Chondrocyte (in vitro differentiated cells): ENCODE results near the gene FAS. TPM values are rescaled to one million over a fixed set of nuclear protein-coding genes. Genes with fewer than 3 reads are reported as not detected.

ENCODE experiments used
- DNase-seq: peaks from one replicate; pipeline ENCODE4 v3.0.0; 2021; ENCODE audit warnings: mixed read lengths, low spot score
- H3K27ac Mint-ChIP-seq: one replicate; pipeline ENCODE4 v1.8.0; 2021; ENCODE audit warnings: mild to moderate bottlenecking, moderate library complexity, mixed read lengths; ENCODE audit not compliant: unreplicated experiment
- H3K27me3 Mint-ChIP-seq: 2 replicates; pipeline ENCODE4 v1.8.0; 2021; ENCODE audit warnings: low read depth, mixed read lengths
- H3K36me3 Mint-ChIP-seq: 2 replicates; pipeline ENCODE4 v1.8.0; 2021; ENCODE audit warnings: low read depth, mixed read lengths
- H3K4me1 Mint-ChIP-seq: 2 replicates; pipeline ENCODE4 v1.8.0; 2021; ENCODE audit warnings: low read depth, mild to moderate bottlenecking, mixed read lengths
- H3K4me3 Mint-ChIP-seq: one replicate; pipeline ENCODE4 v1.8.0; 2021; ENCODE audit warnings: mild to moderate bottlenecking, moderate library complexity, mixed read lengths; ENCODE audit not compliant: unreplicated experiment
- H3K9me3 Mint-ChIP-seq: 2 replicates; pipeline ENCODE4 v1.8.0; 2021; ENCODE audit warnings: low read depth, mixed read lengths
- microRNA-seq: library from miRNA; unstranded; fragments of <30 nt; microRNA quantifications from one replicate; pipeline ENCODE4 v1.2.0, GENCODE V29; 2020; ENCODE audit warnings: borderline number of aligned reads
- total RNA-seq: library from RNA; stranded (reverse); gene quantifications from 3 replicates; pipeline ENCODE4 v1.2.1, GENCODE V29; 2021
- TF ChIP-seq, protein P1 (sequence below): fragments of 200-600 bp; sonication (generic); IDR thresholded peaks from 2 replicates; pipeline ENCODE4 v1.5.0; 2021; ENCODE audit warnings: antibody characterized with exemption, mild to moderate bottlenecking, moderate library complexity

The FAS gene
- total RNA-seq, 1 donor from 2014 or later, result 11.5 TPM

DNA sequence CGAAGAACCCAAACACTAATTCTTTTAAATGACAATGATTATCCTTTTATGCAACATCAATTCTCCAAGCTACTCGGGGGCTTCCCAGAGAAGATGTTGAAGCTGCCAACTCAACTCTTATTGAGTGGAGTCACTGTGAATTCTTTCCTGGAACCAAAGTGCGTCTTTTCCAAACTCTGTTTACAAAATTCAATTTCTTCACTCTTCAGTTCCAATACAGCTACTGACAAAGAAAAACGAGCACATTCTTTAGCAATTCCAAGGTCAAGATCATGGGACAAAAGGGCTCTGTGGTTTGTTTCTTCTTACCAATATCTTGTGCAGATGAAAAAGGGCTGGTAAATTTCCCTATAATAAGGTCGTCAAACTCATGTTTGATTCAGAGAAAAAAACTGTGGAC, 74.2 kb downstream of the FAS start:
- no peaks in the 10 kb centered on the region for H3K36me3 Mint-ChIP-seq
- TF ChIP-seq, protein P1, sequence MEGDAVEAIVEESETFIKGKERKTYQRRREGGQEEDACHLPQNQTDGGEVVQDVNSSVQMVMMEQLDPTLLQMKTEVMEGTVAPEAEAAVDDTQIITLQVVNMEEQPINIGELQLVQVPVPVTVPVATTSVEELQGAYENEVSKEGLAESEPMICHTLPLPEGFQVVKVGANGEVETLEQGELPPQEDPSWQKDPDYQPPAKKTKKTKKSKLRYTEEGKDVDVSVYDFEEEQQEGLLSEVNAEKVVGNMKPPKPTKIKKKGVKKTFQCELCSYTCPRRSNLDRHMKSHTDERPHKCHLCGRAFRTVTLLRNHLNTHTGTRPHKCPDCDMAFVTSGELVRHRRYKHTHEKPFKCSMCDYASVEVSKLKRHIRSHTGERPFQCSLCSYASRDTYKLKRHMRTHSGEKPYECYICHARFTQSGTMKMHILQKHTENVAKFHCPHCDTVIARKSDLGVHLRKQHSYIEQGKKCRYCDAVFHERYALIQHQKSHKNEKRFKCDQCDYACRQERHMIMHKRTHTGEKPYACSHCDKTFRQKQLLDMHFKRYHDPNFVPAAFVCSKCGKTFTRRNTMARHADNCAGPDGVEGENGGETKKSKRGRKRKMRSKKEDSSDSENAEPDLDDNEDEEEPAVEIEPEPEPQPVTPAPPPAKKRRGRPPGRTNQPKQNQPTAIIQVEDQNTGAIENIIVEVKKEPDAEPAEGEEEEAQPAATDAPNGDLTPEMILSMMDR, result no peak
- H3K27ac Mint-ChIP-seq, result no peak overlapping the region
- H3K27me3 Mint-ChIP-seq, result peaks cover 35% of the 10 kb centered on the region
- DNase-seq, result no peak
- H3K4me1 Mint-ChIP-seq, result peaks cover 5% of the 10 kb centered on the region
- H3K9me3 Mint-ChIP-seq, result no peaks in the 10 kb centered on the region
- no peak overlapping the region for H3K4me3 Mint-ChIP-seq

Small RNA genes within 50 kb of the gene (microRNA-seq; reads per million reads assigned to microRNA genes)
- gene MIR4679-1 (not detected), gene MIR4679-2 (not detected)

Other genes with a start within 250 kb of the FAS start
- not detected in 3 replicates for gene LIPN, start 230.8 kb upstream of the FAS start, total RNA-seq
- gene LIPM, start 188.1 kb upstream of the FAS start, total RNA-seq, result not detected in 3 replicates
- not detected in 3 replicates for gene ANKRD22, start 139.0 kb upstream of the FAS start, total RNA-seq
- 1.6 to 2.7 TPM (median 2.1 TPM) in 3 replicates for gene STAMBPL1, start 110.6 kb upstream of the FAS start, total RNA-seq
- 846 to 4,145 TPM (median 3,929 TPM) in 3 replicates for gene ACTA2, start 38.0 kb upstream of the FAS start, total RNA-seq
- not detected in 3 replicates for gene CH25H, start 216.5 kb downstream of the FAS start, total RNA-seq